Measurements from ENCODE around the gene DSP.

DNA sequence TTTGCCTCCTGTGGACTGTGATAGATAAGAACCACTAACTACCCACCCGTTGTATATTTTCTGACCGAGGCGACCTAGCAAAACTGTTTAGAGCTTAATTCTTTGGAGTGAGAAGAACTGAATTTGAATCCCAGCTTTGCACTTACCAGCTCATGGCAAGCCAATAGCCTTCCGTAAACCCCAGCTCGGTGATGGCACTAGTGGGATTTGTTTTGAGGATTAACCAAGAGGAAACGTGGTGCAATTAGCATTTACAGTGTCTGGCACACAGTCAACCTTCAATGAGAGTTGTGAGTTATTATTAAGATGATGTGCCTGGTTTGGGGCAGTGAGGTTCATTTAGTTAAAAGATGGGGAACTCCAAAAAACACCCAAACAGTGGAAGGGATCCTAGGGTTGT lies 12.3 kb upstream of the DSP start:
- no peak for TF ChIP-seq ZNF563 (CRISPR knock-in tag; IDR thresholded peaks at IDR 0.05)
- TF ChIP-seq, protein P1, sequence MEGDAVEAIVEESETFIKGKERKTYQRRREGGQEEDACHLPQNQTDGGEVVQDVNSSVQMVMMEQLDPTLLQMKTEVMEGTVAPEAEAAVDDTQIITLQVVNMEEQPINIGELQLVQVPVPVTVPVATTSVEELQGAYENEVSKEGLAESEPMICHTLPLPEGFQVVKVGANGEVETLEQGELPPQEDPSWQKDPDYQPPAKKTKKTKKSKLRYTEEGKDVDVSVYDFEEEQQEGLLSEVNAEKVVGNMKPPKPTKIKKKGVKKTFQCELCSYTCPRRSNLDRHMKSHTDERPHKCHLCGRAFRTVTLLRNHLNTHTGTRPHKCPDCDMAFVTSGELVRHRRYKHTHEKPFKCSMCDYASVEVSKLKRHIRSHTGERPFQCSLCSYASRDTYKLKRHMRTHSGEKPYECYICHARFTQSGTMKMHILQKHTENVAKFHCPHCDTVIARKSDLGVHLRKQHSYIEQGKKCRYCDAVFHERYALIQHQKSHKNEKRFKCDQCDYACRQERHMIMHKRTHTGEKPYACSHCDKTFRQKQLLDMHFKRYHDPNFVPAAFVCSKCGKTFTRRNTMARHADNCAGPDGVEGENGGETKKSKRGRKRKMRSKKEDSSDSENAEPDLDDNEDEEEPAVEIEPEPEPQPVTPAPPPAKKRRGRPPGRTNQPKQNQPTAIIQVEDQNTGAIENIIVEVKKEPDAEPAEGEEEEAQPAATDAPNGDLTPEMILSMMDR (CRISPR knock-in tag; IDR thresholded peaks at IDR 0.05): no peak
- no peak for TF ChIP-seq EZH2 (conservative IDR thresholded peaks at IDR 0.05; ENCODE audit: low read depth, low read length)
- no peak for TF ChIP-seq HOXA7 (CRISPR knock-in tag; IDR thresholded peaks at IDR 0.05)
- TF ChIP-seq, protein P2, sequence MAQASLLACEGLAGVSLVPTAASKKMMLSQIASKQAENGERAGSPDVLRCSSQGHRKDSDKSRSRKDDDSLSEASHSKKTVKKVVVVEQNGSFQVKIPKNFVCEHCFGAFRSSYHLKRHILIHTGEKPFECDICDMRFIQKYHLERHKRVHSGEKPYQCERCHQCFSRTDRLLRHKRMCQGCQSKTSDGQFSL (CRISPR knock-in tag; IDR thresholded peaks at IDR 0.05): no peak
- TF ChIP-seq HNRNPUL1 (IDR thresholded peaks at IDR 0.05; ENCODE audit: low read depth, low read length): no peak
- TF ChIP-seq CBX2 (IDR thresholded peaks at IDR 0.05; ENCODE audit: low read depth, low read length): no peak
- no peak for TF ChIP-seq CBX2 (CRISPR knock-in tag; IDR thresholded peaks at IDR 0.05; ENCODE audit: low read depth)
- TF ChIP-seq ZNF354B (CRISPR knock-in tag; IDR thresholded peaks at IDR 0.05): no peak
- no peak for TF ChIP-seq MAZ (IDR thresholded peaks at IDR 0.05; ENCODE audit: borderline replicate concordance, low read depth, low read length)
- TF ChIP-seq MAZ (CRISPR knock-in tag; IDR thresholded peaks at IDR 0.05; ENCODE audit: low read depth): no peak
- no peak for TF ChIP-seq EP300 (IDR thresholded peaks at IDR 0.05; ENCODE audit: low read depth in 2 of 2, low read length in 2 of 2)
- TF ChIP-seq EP300 (CRISPR knock-in tag; IDR thresholded peaks at IDR 0.05; ENCODE audit: borderline replicate concordance): no peak
- TF ChIP-seq MIER3 (CRISPR knock-in tag; IDR thresholded peaks at IDR 0.05; ENCODE audit: borderline replicate concordance): no peak
- no peak for TF ChIP-seq CEBPB (IDR thresholded peaks at IDR 0.05; ENCODE audit: borderline replicate concordance, low read depth, low read length)
